DOHH2 (cell line): ENCODE measurements around the gene ZNF558.

Experiments
- H3F3A ChIP-seq: fragments of 200-600 bp; sonication (generic), shearing (Covaris generic); 2 replicates; pipeline ENCODE4 v1.6.0; 2016; ENCODE audit warnings: antibody characterized with exemption, mild to moderate bottlenecking; ENCODE audit not compliant: control insufficient read depth, insufficient read depth
- H3K27ac ChIP-seq: fragments of 200-600 bp; sonication (generic); 2 replicates; pipeline ENCODE4 v1.5.1; 2014; ENCODE audit warnings: low read depth, mild to moderate bottlenecking, low read length, moderate library complexity
- H3K27me3 ChIP-seq: fragments of 200-600 bp; sonication (generic); 2 replicates; pipeline ENCODE4 v1.6.1; 2014; ENCODE audit warnings: mild to moderate bottlenecking, low read length, mixed read lengths; ENCODE audit not compliant: control insufficient read depth
- H3K36me3 ChIP-seq: fragments of 200-600 bp; sonication (generic); 2 replicates; pipeline ENCODE4 v1.6.1; 2014; ENCODE audit warnings: mild to moderate bottlenecking, low read length, moderate library complexity, mixed read lengths; ENCODE audit not compliant: control insufficient read depth
- H3K4me1 ChIP-seq: fragments of 200-600 bp; sonication (generic); 2 replicates; pipeline ENCODE4 v1.6.1; 2014; ENCODE audit warnings: mild to moderate bottlenecking, low read length, mixed read lengths; ENCODE audit not compliant: control insufficient read depth
- H3K4me2 ChIP-seq: fragments of 200-600 bp; sonication (generic); 2 replicates; pipeline ENCODE4 v1.6.0; 2014; ENCODE audit warnings: mild to moderate bottlenecking, low read length, moderate library complexity
- H3K4me3 ChIP-seq: fragments of 200-600 bp; sonication (generic); 2 replicates; pipeline ENCODE4 v1.5.1; 2014; ENCODE audit warnings: mild to moderate bottlenecking, low read length, mixed read lengths
- H3K79me2 ChIP-seq: fragments of 200-600 bp; sonication (generic); 2 replicates; pipeline ENCODE4 v1.6.1; 2014; ENCODE audit warnings: mild to moderate bottlenecking, low read length, mixed read lengths; ENCODE audit not compliant: control insufficient read depth
- H3K9me2 ChIP-seq: fragments of 200-600 bp; sonication (generic); replicated peaks from 2 replicates; pipeline ENCODE4 v1.6.1; 2014; ENCODE audit warnings: mild to moderate bottlenecking, low read length, mixed read lengths; ENCODE audit not compliant: control insufficient read depth
- H3K9me3 ChIP-seq: fragments of 200-600 bp; sonication (generic); 2 replicates; pipeline ENCODE4 v1.6.1; 2014; ENCODE audit warnings: antibody characterized with exemption, low read length, mixed read lengths; ENCODE audit not compliant: control insufficient read depth, insufficient read depth
- H4K20me1 ChIP-seq: fragments of 200-600 bp; sonication (generic); 2 replicates; pipeline ENCODE4 v1.6.0; 2014; ENCODE audit warnings: low read depth, mild to moderate bottlenecking, antibody characterized with exemption, low read length, moderate library complexity; ENCODE audit not compliant: control insufficient read depth, insufficient read depth
- CTCF ChIP-seq: fragments of 200-600 bp; sonication (generic); IDR thresholded peaks from one replicate; pipeline ENCODE4 v1.5.1; 2014; ENCODE audit warnings: antibody characterized with exemption, mild to moderate bottlenecking, low read depth, low read length; ENCODE audit not compliant: poor library complexity, severe bottlenecking
- EZH2phosphoT487 ChIP-seq: fragments of 200-600 bp; sonication (generic); IDR thresholded peaks from 2 replicates; pipeline ENCODE4 v1.6.1; 2017; ENCODE audit warnings: borderline replicate concordance, mild to moderate bottlenecking, antibody characterized with exemption, low read length, moderate library complexity, mixed read lengths

The ZNF558 gene

DNA sequence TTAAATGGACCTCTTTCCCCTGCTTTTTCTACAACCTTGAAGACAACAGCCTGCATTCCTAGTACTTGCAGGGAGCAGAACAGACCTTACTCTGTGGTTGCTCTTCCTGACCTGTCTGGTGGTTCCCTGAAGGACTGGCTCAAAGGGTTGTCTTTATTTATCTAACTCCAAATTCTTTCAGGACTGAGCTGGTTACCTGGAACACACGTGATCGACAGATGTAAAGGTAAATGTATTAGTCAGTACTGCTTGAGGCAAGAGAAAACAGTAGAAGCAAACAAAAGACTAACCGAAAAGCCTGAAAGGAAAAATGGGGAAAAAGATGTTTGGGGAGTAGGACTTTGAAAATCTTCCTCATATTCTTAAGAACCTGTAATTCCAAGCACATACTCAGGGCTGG is 17.9 kb downstream of the ZNF558 start:
- H4K20me1 ChIP-seq = no peaks in the 10 kb centered on the region
- H3F3A ChIP-seq = no peaks in the 10 kb centered on the region
- H3K79me2 ChIP-seq = no peaks in the 10 kb centered on the region
- H3K4me2 ChIP-seq = no peak overlapping the region
- no peaks in the 10 kb centered on the region for H3K27me3 ChIP-seq
- H3K4me3 ChIP-seq = no peak overlapping the region
- no peaks in the 10 kb centered on the region for H3K4me1 ChIP-seq
- TF ChIP-seq CTCF (no peak), EZH2phosphoT487 (no peak)
- H3K27ac ChIP-seq = no peak overlapping the region
- H3K36me3 ChIP-seq = peaks cover 29% of the 10 kb centered on the region
- no peaks in the 10 kb centered on the region for H3K9me2 ChIP-seq
- H3K9me3 ChIP-seq = peaks cover 32% of the 10 kb centered on the region

DNA sequence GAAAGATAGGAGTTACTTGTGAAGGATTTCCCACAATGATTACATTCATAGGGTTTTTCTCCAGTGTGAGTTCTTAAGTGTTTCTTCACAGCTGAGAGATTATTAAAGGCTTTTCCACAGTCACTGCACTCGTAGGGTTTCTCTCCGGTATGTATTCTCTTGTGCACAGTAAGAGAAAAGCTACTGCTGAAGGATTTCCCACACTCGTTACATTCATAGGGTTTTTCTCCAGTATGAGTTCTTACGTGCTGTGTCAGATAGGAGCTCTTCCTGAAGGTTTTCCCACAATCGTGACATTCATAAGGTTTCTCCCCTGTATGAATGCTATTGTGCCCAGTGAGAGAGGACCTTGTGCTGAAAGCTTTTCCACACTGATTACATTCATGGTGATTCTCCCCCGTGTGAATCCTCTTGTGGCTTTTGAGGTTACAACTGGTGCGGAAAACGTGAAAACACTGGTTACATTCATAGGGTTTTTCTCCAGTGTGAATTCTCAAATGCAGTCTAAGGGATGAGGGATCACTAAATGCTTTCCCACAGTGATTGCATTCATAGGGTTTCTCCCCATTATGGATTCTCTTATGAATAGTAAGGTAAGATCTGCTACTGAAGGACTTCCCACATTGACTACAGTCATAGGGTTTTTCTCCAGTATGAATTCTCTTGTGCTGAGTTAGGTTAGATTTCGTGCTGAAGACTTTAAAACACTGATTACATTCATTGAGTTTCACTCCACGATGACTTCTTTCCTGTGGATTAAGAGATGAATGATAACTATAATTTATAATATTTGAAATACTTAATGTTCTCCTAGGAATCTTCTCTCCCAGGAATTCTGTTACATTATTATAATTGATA is 20.6 kb downstream of the ZNF558 start:
- H3K4me1 ChIP-seq = no peaks in the 10 kb centered on the region
- H3K27me3 ChIP-seq = no peaks in the 10 kb centered on the region
- H3K36me3 ChIP-seq = peaks cover 26% of the 10 kb centered on the region
- H3K79me2 ChIP-seq = no peaks in the 10 kb centered on the region
- no peak for TF ChIP-seq CTCF
- TF ChIP-seq EZH2phosphoT487 = no peak
- no peak overlapping the region for H3K4me2 ChIP-seq
- no peaks in the 10 kb centered on the region for H4K20me1 ChIP-seq
- H3K27ac ChIP-seq = no peak overlapping the region
- no peaks in the 10 kb centered on the region for H3F3A ChIP-seq
- no peaks in the 10 kb centered on the region for H3K9me2 ChIP-seq
- peaks cover 42% of the 10 kb centered on the region for H3K9me3 ChIP-seq
- H3K4me3 ChIP-seq = no peak overlapping the region

GRCh38 chr19:8806661-8807060 is 25.4 kb downstream of the ZNF558 start:
- Histone ChIP-seq H3K4me3 (no peak overlapping the region), H3K27me3 (no peaks in the 10 kb centered on the region), H3K4me2 (no peak overlapping the region), H3K36me3 (peaks cover 11% of the 10 kb centered on the region), H3K9me2 (no peaks in the 10 kb centered on the region), H3K79me2 (no peaks in the 10 kb centered on the region), H3F3A (no peaks in the 10 kb centered on the region), H3K9me3 (peaks cover 32% of the 10 kb centered on the region), H4K20me1 (no peaks in the 10 kb centered on the region), H3K27ac (no peak overlapping the region), H3K4me1 (no peaks in the 10 kb centered on the region)
- no peak for TF ChIP-seq CTCF
